Fibroblast of skin of left quadriceps (primary cell): ENCODE measurements around the gene AOPEP.
"Not testable (repeated sequence)": the region's sequence is repeated elsewhere in the genome, so short reads cannot be mapped to it uniquely, and the experiment has no call there.

Experiments used
- DNase-seq, 2 experiments: peaks; one replicate each; pipeline ENCODE4 v3.0.0-alpha.2; 2013; ENCODE audit warnings: low read depth in 2 of 2

The AOPEP gene

GRCh38 chr9:95017661-95018060 is 291.2 kb downstream of the AOPEP start:
- no peak for DNase-seq

- DNase-seq, result peak; percentile 52 to 53
Observed at GRCh38 chr9:95018099-95018936, 291.8 kb downstream of the AOPEP start.

GRCh38 chr9:95020644-95021043 is 294.1 kb downstream of the AOPEP start:
- not testable (repeated sequence) for DNase-seq

- DNase-seq, result no peak
Observed at GRCh38 chr9:95021166-95021886, 294.8 kb downstream of the AOPEP start.

GRCh38 chr9:95022657-95023056 is 296.2 kb downstream of the AOPEP start:
- DNase-seq, result no peak

- peak; percentile 58 to 59 for DNase-seq
Observed at GRCh38 chr9:95023217-95024003, 296.9 kb downstream of the AOPEP start.

- DNase-seq, result no peak
Observed at GRCh38 chr9:95024097-95024671, 297.7 kb downstream of the AOPEP start.

GRCh38 chr9:95025213-95026147 is 299.0 kb downstream of the AOPEP start:
- peak; percentile 74 for DNase-seq

GRCh38 chr9:95026148-95026524 is 299.6 kb downstream of the AOPEP start:
- no peak for DNase-seq

- no peak for DNase-seq
Observed at GRCh38 chr9:95027914-95028852, 301.7 kb downstream of the AOPEP start.

- no peak for DNase-seq
Observed at GRCh38 chr9:95028853-95029219, 302.3 kb downstream of the AOPEP start.

- DNase-seq, result no peak
Observed at GRCh38 chr9:95029288-95029687, 302.8 kb downstream of the AOPEP start.

- DNase-seq, result no peak
Observed at GRCh38 chr9:95029720-95030119, 303.2 kb downstream of the AOPEP start.

- DNase-seq, result no peak
Observed at GRCh38 chr9:95030344-95030743, 303.8 kb downstream of the AOPEP start.

GRCh38 chr9:95030920-95031642 is 304.6 kb downstream of the AOPEP start:
- DNase-seq, result no peak

- no peak for DNase-seq
Observed at GRCh38 chr9:95031711-95032461, 305.4 kb downstream of the AOPEP start.

- DNase-seq, result no peak
Observed at GRCh38 chr9:95032580-95033341, 306.3 kb downstream of the AOPEP start.

- no peak for DNase-seq
Observed at GRCh38 chr9:95035846-95036245, 309.3 kb downstream of the AOPEP start.
